GM12865 (cell line): ENCODE measurements around the gene IRX2.

Experiments used
- DNase-seq: peaks from one replicate; pipeline ENCODE4 v3.0.0; 2010; ENCODE audit warnings: low read depth
- H3K4me3 ChIP-seq: 2 replicates; pipeline ENCODE4 v1.5.1; 2011; ENCODE audit warnings: mild to moderate bottlenecking, low read depth, low read length, control low read depth
- TF ChIP-seq, protein P1 (sequence below): IDR thresholded peaks from 2 replicates; pipeline ENCODE4 v1.5.1; 2011; ENCODE audit warnings: low read length, control low read depth, low read depth, inconsistent platforms; ENCODE audit not compliant: insufficient read depth; ENCODE audit errors: missing control alignments

IRX2 gene

DNA sequence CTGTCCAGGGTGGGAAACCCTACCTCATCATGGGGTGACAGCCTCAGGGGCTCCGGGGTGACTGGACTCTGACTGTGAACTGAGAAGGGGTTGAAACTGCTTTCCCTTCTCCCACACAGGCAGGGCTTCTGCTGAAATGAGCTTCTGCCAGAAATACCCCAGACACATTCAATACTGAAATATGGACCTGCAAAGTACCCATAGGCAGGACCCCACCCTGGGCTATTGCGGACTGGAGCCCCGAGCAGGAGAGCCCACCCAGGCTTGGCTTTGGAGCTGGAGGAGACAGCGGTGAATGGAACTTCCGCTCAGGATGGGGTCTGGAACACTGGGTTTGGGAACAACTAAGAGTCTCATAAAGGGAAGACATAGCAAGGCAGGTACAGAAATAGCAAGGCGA, 37.5 kb downstream of the IRX2 start:
- no peak for DNase-seq
- TF ChIP-seq, protein P1, sequence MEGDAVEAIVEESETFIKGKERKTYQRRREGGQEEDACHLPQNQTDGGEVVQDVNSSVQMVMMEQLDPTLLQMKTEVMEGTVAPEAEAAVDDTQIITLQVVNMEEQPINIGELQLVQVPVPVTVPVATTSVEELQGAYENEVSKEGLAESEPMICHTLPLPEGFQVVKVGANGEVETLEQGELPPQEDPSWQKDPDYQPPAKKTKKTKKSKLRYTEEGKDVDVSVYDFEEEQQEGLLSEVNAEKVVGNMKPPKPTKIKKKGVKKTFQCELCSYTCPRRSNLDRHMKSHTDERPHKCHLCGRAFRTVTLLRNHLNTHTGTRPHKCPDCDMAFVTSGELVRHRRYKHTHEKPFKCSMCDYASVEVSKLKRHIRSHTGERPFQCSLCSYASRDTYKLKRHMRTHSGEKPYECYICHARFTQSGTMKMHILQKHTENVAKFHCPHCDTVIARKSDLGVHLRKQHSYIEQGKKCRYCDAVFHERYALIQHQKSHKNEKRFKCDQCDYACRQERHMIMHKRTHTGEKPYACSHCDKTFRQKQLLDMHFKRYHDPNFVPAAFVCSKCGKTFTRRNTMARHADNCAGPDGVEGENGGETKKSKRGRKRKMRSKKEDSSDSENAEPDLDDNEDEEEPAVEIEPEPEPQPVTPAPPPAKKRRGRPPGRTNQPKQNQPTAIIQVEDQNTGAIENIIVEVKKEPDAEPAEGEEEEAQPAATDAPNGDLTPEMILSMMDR: no peak
- no peak overlapping the region for H3K4me3 ChIP-seq

DNA sequence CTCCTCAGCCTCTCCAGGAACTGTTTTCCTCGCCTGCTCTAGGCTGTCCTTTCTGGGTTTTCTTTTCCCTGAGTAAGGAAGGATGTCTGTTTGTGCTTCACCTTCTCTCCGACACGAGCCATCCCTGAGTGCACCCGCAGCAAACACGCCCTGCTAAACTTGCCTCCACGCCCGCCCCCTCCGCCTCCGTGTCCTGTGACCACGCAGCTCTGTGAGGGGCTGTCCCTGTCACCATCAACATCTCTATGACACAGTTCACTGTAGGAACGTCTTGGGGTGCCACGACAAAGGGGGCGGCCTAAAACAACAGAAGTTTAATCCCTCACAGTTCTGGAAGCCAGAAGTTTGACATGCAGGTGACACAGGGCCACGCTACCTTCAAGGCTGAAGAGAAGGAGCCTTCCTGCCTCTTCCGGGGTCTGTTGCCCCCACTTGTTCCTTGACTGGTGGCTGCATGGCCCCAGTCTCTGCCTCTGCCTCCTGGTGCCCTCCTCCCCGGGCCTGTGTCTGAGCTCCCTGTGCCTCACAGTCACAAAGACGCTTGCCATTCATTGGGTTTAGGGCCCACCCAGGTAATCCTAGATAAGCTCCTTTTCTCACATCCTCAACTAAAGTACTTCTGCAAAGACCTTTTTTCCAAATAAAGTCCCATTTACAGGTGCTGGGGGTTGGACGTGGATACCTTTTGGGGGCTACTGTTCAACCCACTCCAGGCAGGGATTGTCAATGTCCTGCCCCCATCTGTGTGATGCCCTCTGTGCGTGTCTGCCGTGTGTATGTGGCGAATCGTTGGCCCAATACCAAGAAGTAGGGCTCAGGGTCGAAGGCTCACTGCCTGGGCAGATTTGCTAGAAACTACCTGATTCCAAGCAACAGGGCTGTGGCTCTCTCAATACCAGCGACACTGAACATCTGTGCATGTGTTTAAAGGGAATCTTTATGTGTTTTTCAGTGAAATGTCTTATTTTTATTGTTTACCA, 39.7 kb downstream of the IRX2 start:
- no peak overlapping the region for H3K4me3 ChIP-seq
- DNase-seq: no peak
- TF ChIP-seq, protein P1: no peak

DNA sequence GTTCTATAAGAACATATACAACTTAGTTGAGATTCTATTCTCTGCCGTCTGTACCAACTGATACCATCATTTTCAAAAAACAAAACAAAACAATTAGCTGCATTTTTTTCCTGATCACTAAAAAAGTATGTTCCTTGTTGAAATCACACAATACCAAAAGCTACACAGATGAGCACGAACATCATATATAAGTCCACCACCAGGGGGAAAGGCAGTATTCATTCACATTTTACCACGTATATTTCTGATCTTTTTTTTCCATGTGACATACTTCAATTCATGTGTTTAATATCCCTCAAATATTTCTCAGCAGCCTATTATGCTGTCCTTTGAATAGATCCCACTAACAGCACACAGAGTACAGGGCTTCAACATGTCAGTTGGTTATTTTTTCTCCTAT, 40.6 kb downstream of the IRX2 start:
- TF ChIP-seq, protein P1: no peak
- no peak overlapping the region for H3K4me3 ChIP-seq
- DNase-seq: no peak

DNA sequence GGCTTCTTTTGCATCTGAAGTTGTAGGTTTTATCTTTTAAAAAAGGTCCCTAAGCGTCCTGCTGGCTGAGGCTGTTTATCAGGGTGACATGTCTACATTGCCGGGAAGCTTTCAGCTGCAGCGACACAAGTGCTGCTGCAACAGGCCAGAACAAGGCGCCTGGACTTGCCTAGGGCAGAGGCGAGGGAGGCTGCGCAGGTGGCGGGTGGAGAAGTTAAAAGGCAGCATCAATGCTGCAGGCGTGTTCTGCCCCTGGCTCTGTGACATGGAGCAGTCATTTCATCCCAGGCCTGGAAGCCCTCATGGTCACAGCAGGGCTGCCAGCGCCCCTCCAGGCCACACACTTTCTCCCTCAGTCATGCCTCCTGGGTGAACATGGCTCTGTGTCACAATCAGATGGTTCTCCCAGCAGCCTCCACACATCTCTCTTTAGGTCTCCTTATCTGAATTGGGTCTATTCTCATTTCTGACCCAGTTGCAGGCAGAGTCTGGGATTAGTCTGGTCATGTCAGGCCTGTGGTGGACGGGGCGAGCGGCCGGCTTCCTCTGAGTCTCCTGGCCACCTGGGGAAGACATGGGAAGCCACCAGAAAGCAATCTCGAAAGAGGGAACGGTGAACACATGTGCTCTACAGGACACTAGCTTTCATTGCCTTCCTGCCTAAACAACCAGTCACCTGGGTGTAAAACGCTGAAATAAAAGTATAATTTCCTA, 41.3 kb downstream of the IRX2 start:
- H3K4me3 ChIP-seq: no peak overlapping the region
- TF ChIP-seq, protein P1: no peak
- DNase-seq: no peak

DNA sequence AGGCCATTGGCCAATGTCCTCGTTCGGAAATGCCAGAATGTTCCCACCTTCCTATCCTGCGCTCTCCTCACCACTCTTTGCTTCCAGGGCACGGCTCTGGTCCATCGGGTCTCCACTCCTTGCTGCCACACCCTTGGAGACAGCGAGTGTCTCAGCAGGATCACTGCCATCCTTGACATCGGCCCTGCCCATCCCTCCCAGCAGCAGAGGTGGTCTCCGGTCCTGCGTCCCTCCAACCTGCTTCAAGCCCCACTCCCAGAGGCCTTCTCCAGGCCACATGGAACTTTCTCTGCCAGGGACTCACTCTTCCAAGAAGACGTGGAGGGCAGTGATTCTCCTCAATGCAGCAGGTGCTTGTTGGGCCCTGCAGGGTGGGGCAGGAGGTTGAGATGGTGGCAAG, 42.7 kb downstream of the IRX2 start:
- TF ChIP-seq, protein P1: no peak
- DNase-seq: no peak
- H3K4me3 ChIP-seq: no peak overlapping the region

DNA sequence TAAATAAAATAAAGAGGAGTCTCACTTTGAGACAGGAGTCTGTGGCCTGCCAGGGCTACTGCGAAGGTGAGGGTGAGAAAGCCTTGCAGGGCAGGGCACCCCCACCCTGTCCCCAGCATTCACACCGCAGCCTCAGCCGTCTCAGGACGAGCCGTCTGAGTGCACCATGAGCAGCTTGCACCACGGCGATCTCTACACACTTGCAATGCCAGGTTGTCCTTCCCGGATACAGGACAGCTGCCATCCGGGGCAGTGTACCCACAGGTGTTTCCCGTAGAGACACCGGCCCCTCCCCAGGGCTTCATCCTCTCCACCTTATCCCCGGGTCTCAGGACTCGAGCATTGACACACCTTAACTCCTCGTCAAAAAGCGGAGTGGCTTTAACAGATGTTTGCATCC, 43.3 kb downstream of the IRX2 start:
- no peak overlapping the region for H3K4me3 ChIP-seq
- DNase-seq: no peak
- TF ChIP-seq, protein P1: no peak
